GM23248 (cell line): ENCODE measurements around the gene FAM83D.

Experiments used
- EZH2 ChIP-seq: fragments of 200-600 bp; sonication (generic); IDR thresholded peaks from 2 replicates; pipeline ENCODE4 v1.6.1; 2018; ENCODE audit warnings: antibody characterized with exemption, mild to moderate bottlenecking; ENCODE audit not compliant: insufficient read depth, poor library complexity, severe bottlenecking
- EZH2phosphoT487 ChIP-seq: fragments of 200-600 bp; sonication (generic); IDR thresholded peaks from 2 replicates; pipeline ENCODE4 v1.6.1; 2018; ENCODE audit warnings: antibody characterized with exemption, moderate library complexity, mild to moderate bottlenecking, low read depth; ENCODE audit not compliant: insufficient read depth

- TF ChIP-seq EZH2phosphoT487 (no peak), EZH2 (no peak)
Measured at GRCh38 chr20:38890497-38890818, 35.8 kb upstream of the FAM83D start.
